ENCODE measurements around the gene FAAP24.
"Not testable (repeated sequence)": the region's sequence is repeated elsewhere in the genome, so short reads cannot be mapped to it uniquely, and the experiment has no call there.

The FAAP24 gene

GRCh38 chr19:32977813-32978212 lies 5.8 kb downstream of the FAAP24 start:
- H3K4me1 ChIP-seq (ENCODE audit: insufficient read depth, low read length); H3K36me3 ChIP-seq (ENCODE audit: insufficient read depth, low read length); H3K9me3 ChIP-seq (ENCODE audit: control insufficient read depth, insufficient read depth, low read length); H3K9ac ChIP-seq (ENCODE audit: low read depth, low read length): not testable (repeated sequence)

DNA sequence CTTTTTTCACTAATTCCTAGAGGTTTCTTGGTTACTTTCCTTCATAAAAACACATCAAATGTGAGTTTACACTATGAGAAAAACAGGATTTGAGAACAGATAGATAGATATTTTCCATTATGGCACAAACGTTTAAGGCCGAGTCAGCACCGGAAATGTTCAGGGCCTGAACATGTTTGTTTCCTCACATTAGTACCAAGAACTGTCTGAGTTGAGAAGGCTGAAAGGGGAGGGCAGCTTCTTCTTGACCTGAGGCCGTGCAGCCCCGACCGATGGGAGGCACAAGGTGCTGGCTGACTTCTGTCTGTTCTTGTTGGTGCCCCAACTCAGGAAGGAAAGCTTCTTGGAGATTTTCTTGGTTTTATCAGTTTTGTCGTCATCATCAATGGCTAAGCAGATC lies 7.8 kb downstream of the FAAP24 start:
- not testable (repeated sequence) for H3K9me3 ChIP-seq (ENCODE audit: control insufficient read depth, insufficient read depth, low read length); H3K4me1 ChIP-seq (ENCODE audit: insufficient read depth, low read length); H3K36me3 ChIP-seq (ENCODE audit: insufficient read depth, low read length); H3K9ac ChIP-seq (ENCODE audit: low read depth, low read length)

DNA sequence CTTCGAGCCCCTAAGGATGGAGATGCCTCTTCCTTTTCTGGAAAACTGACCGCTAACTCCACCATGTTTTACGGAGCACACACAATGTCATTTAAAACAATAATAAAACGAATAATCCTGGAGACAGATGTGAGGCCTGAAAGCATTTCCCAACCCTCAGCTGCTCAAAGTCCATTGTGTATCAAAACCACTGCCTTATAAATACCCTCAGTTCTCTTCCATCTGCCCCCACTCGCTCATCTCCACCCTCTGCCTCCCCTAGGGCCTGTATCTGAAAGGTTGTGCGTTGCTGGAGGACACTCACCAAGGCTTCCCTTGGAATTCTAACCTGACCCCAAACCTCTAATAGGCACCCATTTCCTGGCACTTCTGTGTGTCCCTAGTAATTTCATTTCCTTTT lies 10.4 kb downstream of the FAAP24 start:
- H3K9ac ChIP-seq (ENCODE audit: low read depth, low read length); H3K9me3 ChIP-seq (ENCODE audit: control insufficient read depth, insufficient read depth, low read length); H3K36me3 ChIP-seq (ENCODE audit: insufficient read depth, low read length); H3K4me1 ChIP-seq (ENCODE audit: insufficient read depth, low read length): not testable (repeated sequence)

DNA sequence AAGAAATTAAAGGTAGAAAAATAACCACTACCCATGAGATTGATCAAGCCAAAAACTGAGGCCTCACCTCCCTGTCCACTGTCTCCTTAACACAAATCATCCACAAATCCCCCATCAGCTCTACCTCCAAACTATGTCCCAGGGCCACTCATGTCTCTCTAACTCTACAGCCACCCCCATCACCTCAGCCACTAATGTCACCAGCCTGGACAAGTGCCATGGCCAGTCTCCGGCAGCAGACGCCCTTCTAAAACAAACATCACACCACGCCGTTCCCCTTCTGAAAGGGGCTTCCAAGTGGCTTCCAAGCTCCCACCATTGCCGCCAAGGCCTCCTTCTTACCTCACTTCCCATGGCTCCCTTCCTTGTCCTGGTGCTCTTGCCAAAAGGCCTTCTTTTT lies 16.2 kb downstream of the FAAP24 start:
- H3K36me3 ChIP-seq (ENCODE audit: insufficient read depth, low read length); H3K9me3 ChIP-seq (ENCODE audit: control insufficient read depth, insufficient read depth, low read length); H3K4me1 ChIP-seq (ENCODE audit: insufficient read depth, low read length); H3K9ac ChIP-seq (ENCODE audit: low read depth, low read length): not testable (repeated sequence)

GRCh38 chr19:32988724-32989123 lies 16.7 kb downstream of the FAAP24 start:
- H3K36me3 ChIP-seq (ENCODE audit: insufficient read depth, low read length) = no peaks in the 10 kb centered on the region; the same call in none of the 2 replicates
- H3K9me3 ChIP-seq (ENCODE audit: control insufficient read depth, insufficient read depth, low read length) = no peaks in the 10 kb centered on the region

GRCh38 chr19:32995966-32996365 lies 23.9 kb downstream of the FAAP24 start:
- not testable (repeated sequence) for H3K9ac ChIP-seq (ENCODE audit: low read depth, low read length); H3K9me3 ChIP-seq (ENCODE audit: control insufficient read depth, insufficient read depth, low read length); H3K4me1 ChIP-seq (ENCODE audit: insufficient read depth, low read length); H3K36me3 ChIP-seq (ENCODE audit: insufficient read depth, low read length)

More at GRCh38 chr19:32988724-32989123, 16.7 kb downstream of the FAAP24 start:
- no peaks in the 10 kb centered on the region for H3K4me1 ChIP-seq (ENCODE audit: insufficient read depth, low read length)
- H3K9ac ChIP-seq (ENCODE audit: low read depth, low read length) = no peak overlapping the region

DNA sequence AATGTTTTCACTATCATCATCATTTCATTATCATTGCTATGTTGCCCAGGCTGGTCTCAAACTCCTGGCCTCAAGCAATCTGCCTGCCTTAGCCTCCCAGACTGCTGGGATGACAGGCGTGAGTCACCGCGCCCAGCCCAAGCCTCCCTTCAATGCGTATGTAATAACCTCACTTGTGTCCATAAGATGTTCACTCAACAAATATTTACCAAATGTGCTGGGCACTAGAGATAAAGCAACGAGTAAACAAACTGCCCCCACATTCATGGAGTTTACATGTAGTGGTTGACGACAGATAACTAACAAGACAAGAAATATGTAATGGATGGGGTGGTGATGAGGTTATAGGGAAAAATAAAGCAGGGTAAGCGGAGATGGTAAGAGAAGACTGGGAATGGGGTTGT lies 25.0 kb downstream of the FAAP24 start:
- not testable (repeated sequence) for H3K9ac ChIP-seq (ENCODE audit: low read depth, low read length); H3K9me3 ChIP-seq (ENCODE audit: control insufficient read depth, insufficient read depth, low read length); H3K4me1 ChIP-seq (ENCODE audit: insufficient read depth, low read length); H3K36me3 ChIP-seq (ENCODE audit: insufficient read depth, low read length)

DNA sequence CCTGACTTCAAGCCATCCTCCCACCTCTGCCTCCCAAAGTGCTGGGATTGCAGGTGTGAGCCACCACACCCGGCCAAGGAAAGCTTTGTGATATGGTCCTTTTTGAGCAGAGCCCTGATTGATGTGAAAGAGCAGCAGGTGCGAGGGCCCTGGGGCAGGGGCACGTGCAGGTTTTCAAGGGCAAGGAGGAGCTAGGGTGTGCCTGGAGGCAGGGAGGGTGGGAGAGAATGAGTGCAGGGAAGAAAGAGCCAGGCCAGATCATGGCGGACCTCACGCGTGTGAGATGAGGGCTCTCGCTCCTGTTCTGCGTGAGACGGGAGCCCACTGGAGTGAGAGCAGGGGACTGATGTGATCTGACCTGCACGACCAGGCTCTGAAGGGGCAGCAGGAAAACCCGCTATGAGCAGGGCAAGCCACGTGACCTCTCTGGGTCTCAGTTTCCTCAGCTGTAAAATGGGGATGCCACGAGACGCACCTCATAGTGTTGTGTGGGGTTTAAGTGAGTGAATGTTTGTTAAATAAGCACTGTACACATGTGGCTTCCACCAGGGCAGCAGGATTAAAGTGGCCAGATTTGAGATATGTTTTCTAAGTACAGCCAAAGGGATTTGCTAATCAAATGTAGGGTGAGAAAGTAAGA lies 25.8 kb downstream of the FAAP24 start:
- H3K9me3 ChIP-seq (ENCODE audit: control insufficient read depth, insufficient read depth, low read length) = no peaks in the 10 kb centered on the region
- no peaks in the 10 kb centered on the region for H3K4me1 ChIP-seq (ENCODE audit: insufficient read depth, low read length)
- no peak overlapping the region for H3K9ac ChIP-seq (ENCODE audit: low read depth, low read length)
- peaks cover 6% of the 10 kb centered on the region; the same call in 1 of the 2 replicates for H3K36me3 ChIP-seq (ENCODE audit: insufficient read depth, low read length)

GRCh38 chr19:32998722-32999121 lies 26.7 kb downstream of the FAAP24 start:
- H3K9ac ChIP-seq (ENCODE audit: low read depth, low read length) = no peak overlapping the region
- H3K4me1 ChIP-seq (ENCODE audit: insufficient read depth, low read length) = no peaks in the 10 kb centered on the region
- H3K36me3 ChIP-seq (ENCODE audit: insufficient read depth, low read length) = peaks cover 6% of the 10 kb centered on the region; the same call in 1 of the 2 replicates
- no peaks in the 10 kb centered on the region for H3K9me3 ChIP-seq (ENCODE audit: control insufficient read depth, insufficient read depth, low read length)

GRCh38 chr19:33000510-33000909 lies 28.5 kb downstream of the FAAP24 start:
- H3K36me3 ChIP-seq (ENCODE audit: insufficient read depth, low read length) = peaks cover 6% of the 10 kb centered on the region; the same call in 1 of the 2 replicates
- no peaks in the 10 kb centered on the region for H3K4me1 ChIP-seq (ENCODE audit: insufficient read depth, low read length)
- no peak overlapping the region for H3K9ac ChIP-seq (ENCODE audit: low read depth, low read length)
- no peaks in the 10 kb centered on the region for H3K9me3 ChIP-seq (ENCODE audit: control insufficient read depth, insufficient read depth, low read length)

GRCh38 chr19:33000910-33001309 lies 28.9 kb downstream of the FAAP24 start:
- Histone ChIP-seq H3K4me1 (ENCODE audit: insufficient read depth, low read length) (no peaks in the 10 kb centered on the region), H3K9me3 (ENCODE audit: control insufficient read depth, insufficient read depth, low read length) (no peaks in the 10 kb centered on the region), H3K36me3 (ENCODE audit: insufficient read depth, low read length) (peaks cover 6% of the 10 kb centered on the region; the same call in 1 of the 2 replicates), H3K9ac (ENCODE audit: low read depth, low read length) (no peak overlapping the region)

DNA sequence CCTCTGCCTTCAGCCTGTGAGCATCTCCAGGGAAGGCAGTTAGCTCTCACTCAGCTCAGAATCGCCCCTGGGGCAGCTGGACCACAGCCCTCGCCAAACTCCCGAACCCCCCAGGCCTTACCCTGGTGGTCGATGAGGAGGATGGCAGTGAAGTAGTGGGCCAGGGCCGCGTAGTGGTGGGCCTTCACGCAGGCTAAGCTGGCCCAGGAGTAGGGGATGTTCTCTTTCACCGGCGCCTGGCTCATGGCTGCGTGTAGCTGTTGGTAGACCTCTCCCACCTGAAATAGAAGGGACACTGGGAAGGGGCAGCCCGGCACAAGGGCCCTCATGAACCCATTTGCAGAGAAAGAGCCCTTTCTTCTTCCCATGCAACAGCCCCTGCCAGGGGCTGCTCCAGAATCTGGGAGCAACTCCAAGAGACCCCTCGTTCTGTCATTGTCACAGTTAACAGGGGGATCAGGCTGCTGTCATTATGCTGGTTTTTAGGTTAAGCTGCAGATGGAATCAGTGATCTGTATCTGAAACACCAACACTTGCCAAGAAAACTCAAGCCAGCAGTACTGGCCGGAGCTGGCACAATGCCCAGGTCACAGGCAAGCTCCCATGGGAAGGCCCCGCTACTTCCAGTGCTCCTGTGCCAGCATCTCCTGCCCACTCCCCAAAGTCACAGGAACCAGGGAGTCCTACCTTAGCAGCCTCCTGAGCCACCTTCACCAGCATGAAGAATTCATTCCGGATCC lies 30.3 kb downstream of the FAAP24 start:
- not testable (repeated sequence) for H3K36me3 ChIP-seq (ENCODE audit: insufficient read depth, low read length); H3K9ac ChIP-seq (ENCODE audit: low read depth, low read length)

GRCh38 chr19:33003424-33004024 lies 31.5 kb downstream of the FAAP24 start:
- H3K4me1 ChIP-seq (ENCODE audit: insufficient read depth, low read length); H3K9ac ChIP-seq (ENCODE audit: low read depth, low read length); H3K9me3 ChIP-seq (ENCODE audit: control insufficient read depth, insufficient read depth, low read length); H3K36me3 ChIP-seq (ENCODE audit: insufficient read depth, low read length): not testable (repeated sequence)

More for the DNA sequence above, 30.3 kb downstream of the FAAP24 start:
- not testable (repeated sequence) for H3K9me3 ChIP-seq (ENCODE audit: control insufficient read depth, insufficient read depth, low read length); H3K4me1 ChIP-seq (ENCODE audit: insufficient read depth, low read length)

- H3K36me3 ChIP-seq (ENCODE audit: insufficient read depth, low read length) = 0 out of 2 replicates have a peak, but pooled peaks cover 3% of the 10 kb centered on the region
- H3K9me3 ChIP-seq (ENCODE audit: control insufficient read depth, insufficient read depth, low read length) = no peaks in the 10 kb centered on the region
- no peaks in the 10 kb centered on the region for H3K4me1 ChIP-seq (ENCODE audit: insufficient read depth, low read length)
- H3K9ac ChIP-seq (ENCODE audit: low read depth, low read length) = no peak overlapping the region
Observed at GRCh38 chr19:33005440-33005839, 33.4 kb downstream of the FAAP24 start.

- no peaks in the 10 kb centered on the region for H3K9me3 ChIP-seq (ENCODE audit: control insufficient read depth, insufficient read depth, low read length)
- no peaks in the 10 kb centered on the region for H3K4me1 ChIP-seq (ENCODE audit: insufficient read depth, low read length)
- H3K9ac ChIP-seq (ENCODE audit: low read depth, low read length) = no peak overlapping the region
- no peaks in the 10 kb centered on the region for H3K36me3 ChIP-seq (ENCODE audit: insufficient read depth, low read length)
Observed at GRCh38 chr19:33008738-33009137, 36.7 kb downstream of the FAAP24 start.

All from ES-I3 (cell line).